GM19452 (cell line): ENCODE data around the gene NPM1.
"Not testable (repeated sequence)": the region's sequence is repeated elsewhere in the genome, so short reads cannot be mapped to it uniquely, and the experiment has no call there.

Source experiments
- ATAC-seq: cut with Tn5 transposase; IDR thresholded peaks from one replicate; pipeline ENCODE4 v1.9.1; 2021; ENCODE audit not compliant: unreplicated experiment

Gene NPM1

DNA sequence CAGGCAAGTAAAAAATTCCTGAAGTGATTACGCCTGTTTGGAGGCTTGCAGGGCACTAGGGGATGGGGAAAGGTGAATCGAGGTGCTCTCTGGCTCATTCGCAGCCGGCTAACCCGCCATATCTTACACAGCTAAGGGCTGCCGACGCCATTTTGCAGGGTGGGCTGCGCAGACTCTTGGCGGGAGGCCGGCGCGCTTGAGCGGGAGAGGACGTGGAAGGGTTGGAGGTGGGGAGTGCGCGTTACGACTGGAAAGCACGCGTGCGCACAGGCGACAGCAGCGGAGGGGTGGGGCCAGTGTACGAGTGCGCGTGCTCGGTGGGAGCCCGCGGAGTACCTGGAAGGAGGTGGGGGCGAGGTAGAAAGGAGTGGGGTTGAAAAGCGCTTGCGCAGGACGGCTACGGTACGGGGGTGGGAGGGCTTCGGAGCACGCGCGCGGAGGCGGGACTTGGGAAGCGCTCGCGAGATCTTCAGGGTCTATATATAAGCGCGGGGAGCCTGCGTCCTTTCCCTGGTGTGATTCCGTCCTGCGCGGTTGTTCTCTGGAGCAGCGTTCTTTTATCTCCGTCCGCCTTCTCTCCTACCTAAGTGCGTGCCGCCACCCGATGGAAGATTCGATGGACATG, at the start of gene NPM1:
Gene NPM1 (plus strand): TSS at position 505 of the 625 bp plus-strand sequence. CDS start 100 bp downstream, at position 605.
- peak; percentile 80 for ATAC-seq

DNA sequence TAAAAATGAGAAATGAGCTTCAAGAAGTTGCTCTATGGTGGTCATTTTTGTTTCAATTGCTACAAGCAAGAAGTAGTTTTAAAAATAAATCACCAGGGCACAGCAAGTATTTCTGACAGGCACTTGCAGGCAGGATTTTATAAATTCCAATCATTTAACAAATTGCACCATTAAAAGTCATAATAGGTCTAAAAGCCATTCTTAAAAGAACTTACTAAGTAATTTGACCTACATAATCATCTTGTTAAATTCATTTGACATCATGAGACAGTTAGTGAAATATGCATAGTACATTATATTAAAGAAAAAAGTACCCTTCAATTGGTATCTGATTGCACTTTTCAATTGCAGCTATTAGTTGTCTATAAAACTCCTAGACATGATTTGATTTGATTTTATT, 47.6 kb upstream of the NPM1 start:
- no peak for ATAC-seq

- ATAC-seq, result no peak
Measured at GRCh38 chr5:171340491-171340890, 47.2 kb upstream of the NPM1 start.

GRCh38 chr5:171342362-171343111, 45.1 kb upstream of the NPM1 start:
- no peak for ATAC-seq

DNA sequence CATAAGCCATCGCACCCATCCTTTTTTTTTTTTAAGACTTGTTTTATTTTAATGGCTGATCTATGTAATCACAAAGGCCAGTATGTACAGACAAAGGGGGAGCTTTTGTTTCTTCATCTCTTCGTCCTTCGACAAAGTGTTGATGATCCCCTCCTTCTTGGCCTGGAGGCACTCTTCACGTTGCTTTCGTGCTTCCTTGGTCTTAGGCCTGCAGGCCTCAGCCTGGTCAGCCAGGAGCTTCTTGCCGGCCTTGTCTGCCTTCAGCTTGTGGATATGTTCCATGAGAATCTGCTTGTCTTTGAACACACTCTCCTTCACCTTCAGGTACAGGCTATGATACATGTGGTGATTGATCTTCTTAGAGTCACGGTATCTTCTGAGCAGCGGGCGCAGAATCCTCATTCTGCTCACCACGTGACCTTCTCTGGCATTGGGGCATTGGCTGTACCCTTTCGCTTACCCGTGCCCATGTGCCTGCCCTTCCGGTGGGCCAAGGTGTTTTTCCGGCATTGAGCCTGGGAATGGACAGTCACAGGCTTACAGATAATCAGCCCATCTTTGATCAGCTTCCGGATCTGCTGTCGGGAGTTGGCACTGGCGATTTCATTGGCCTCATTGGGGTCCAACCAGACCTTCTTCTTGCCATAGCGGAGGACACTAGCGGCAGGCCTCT, 42.6 kb upstream of the NPM1 start:
- ATAC-seq, result no peak

- ATAC-seq, result no peak
Measured at GRCh38 chr5:171351536-171352073, 36.0 kb upstream of the NPM1 start.

- ATAC-seq, result peak; percentile 97
Measured at GRCh38 chr5:171355302-171355724, 32.3 kb upstream of the NPM1 start.

DNA sequence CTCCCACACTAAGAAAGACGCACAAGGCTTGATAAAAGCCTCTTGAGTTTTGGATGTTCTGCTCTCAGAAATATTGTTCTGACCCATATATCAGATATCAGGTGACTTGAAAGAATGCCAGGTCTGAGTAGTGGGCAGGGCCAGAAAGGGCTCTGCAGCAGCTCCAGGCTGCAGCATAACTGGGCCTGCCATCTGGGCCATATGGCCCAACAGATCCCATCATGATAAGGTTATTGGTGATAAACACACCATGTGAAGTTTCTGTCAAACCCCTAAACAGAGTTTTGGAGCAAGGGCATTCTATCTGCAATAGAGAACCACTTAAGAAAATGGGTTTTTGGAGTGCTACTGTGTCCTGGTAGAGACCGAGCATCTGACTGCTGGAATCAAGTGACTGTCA, 29.8 kb upstream of the NPM1 start:
- no peak for ATAC-seq

GRCh38 chr5:171361151-171361550, 26.5 kb upstream of the NPM1 start:
- ATAC-seq, result not testable (repeated sequence)

GRCh38 chr5:171363249-171363648, 24.4 kb upstream of the NPM1 start:
- not testable (repeated sequence) for ATAC-seq

GRCh38 chr5:171363846-171364245, 23.8 kb upstream of the NPM1 start:
- ATAC-seq, result no peak

- ATAC-seq, result no peak
Measured at GRCh38 chr5:171365351-171365750, 22.3 kb upstream of the NPM1 start.

DNA sequence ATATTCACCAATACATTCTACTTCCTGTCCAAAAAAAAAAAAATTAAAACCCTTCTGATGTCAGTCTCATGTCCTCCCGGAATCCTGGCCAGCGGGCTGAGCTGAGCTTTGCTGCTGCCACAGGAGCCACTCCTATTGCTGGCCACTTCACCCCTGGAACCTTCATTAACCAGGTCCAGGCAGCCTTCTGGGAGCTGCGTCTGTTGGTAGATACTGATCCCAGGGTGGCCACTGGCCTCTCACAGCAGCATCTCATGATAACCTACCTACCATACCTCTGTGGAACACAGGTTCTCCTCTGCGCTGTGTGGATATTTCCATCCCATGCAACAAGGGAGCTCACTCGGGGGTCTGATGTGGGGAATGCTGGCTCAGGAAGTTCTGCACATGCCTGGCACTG, 21.0 kb upstream of the NPM1 start:
- ATAC-seq, result no peak

- no peak for ATAC-seq
Measured at GRCh38 chr5:171367424-171368370, 20.0 kb upstream of the NPM1 start.

DNA sequence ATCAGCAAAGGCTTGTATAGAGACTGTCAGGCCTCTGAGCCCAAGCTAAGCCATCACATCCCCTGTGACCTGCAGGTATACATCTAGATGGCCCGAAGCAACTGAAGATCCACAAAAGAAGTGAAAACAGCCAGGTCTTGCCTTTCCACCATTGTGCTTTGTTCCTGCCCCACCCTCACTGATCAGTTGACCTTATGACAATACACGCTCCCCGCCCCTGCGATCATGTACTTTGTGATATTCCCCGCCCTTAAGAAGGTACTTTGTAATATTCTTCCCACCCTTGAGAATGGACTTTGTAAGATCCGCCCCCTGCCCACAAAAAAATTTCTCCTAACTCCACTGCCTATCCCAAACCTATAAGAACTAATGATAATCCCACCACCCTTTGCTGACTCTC, 18.6 kb upstream of the NPM1 start:
- ATAC-seq, result no peak

DNA sequence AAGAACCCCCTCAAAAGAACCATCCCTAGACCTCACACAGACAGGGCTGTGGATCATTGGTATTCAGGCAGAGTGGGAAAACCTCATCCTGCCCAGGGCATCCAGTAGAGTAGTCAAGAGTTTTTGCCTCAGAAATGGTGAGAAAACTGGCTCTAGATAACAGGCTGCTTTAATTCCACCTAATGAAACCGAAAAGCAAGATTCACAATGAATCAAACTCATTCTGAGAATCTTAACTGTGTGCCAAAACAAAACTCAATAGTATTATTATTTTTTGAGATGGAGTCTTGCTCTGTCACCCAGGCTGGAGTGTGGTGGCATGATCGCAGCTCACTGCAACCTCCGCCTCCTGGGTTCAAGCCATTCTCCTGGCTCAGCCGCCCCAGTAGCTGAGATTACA, 17.8 kb upstream of the NPM1 start:
- no peak for ATAC-seq

GRCh38 chr5:171370881-171371280, 16.8 kb upstream of the NPM1 start:
- not testable (repeated sequence) for ATAC-seq

DNA sequence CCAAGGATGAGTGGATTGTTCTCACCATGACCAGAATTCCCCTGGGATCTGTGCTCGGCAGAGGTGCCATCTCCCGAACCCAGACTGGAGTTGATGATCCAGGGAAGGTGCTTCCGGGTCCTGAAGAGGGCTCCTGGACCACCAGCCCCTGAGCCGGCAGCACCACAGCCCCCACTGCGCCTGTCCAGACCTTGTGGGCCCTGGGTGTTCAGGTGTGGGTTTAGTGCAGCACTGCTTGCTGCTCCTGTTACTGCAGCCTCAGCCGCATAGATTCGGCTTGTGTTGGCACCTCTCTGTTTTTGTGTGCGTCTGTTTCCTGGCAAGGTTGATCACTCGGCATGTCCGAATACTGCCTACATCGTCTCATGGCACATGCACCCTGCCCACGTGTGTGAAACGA, 16.3 kb upstream of the NPM1 start:
- no peak for ATAC-seq

DNA sequence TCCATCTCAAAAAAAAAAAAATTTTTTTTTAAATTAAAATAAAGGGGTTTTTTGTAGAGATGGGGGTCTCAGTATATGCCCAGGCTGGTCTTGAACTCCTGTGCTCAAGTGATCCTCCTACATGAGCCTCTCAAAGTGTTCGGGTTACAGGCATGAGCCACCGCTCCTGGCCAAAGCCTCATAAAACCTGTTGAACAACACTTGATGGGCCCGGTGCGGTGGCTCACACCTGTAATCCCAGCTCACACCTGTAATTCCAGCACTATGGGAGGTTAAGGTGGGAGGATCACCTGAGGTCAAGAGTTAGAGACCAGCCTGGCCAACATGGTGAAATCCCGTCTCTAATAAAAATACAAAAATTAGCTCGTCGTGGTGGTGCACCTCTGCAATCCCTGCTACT, 7.7 kb upstream of the NPM1 start:
- no peak for ATAC-seq

DNA sequence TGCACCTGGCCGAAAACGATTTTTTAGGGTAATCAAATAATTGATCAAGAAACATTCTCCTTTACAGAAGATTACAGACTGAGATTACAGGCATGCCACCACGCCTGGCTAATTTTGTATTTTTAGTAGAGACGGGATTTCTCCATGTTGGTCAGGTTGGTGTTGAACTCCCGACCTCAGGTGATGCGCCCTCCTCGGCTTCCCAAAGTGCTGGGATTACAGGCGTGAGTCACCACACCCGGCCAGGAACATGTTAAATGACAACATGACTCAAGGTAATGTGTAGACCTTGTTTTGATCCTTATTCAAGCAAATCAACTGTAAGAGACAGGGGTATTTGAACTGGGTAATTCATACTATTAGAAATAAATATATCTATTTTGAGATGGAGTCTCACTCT, 3.2 kb upstream of the NPM1 start:
- not testable (repeated sequence) for ATAC-seq

DNA sequence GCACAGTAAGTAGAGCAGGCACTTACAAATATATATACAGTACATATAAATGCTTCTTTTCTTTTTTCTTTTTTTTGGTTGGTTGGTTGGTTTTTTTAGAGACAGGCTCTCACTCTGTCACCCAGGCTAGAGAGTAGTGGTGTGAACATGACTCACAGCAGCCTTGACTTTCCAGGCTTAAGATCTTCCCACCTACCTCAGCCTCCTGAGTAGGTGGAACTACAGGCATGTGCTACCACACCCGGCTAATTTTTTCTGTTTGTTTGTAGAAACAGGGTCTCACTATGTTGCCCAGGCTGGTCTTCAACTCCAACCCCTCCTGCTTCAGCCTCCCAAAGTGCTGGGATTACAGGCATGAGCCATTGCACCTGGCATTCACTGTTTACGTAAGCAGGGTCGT, 2.6 kb upstream of the NPM1 start:
- not testable (repeated sequence) for ATAC-seq
